PC-9 (cell line): ENCODE results near the gene IMMT.

Experiments
- CTCF ChIP-seq: fragments of 200-600 bp; sonication (generic); conservative IDR thresholded peaks from 2 replicates; pipeline ENCODE4 v1.6.1; 2017; ENCODE audit warnings: mixed run types, antibody characterized with exemption, mild to moderate bottlenecking, moderate library complexity
- EZH2 ChIP-seq: fragments of 200-600 bp; sonication (generic); IDR thresholded peaks from 2 replicates; pipeline ENCODE4 v1.8.0; 2017; ENCODE audit warnings: antibody characterized with exemption, low read depth

GRCh38 chr2:86170449-86170848 is 24.8 kb downstream of the IMMT start:
- TF ChIP-seq CTCF (no peak), EZH2 (no peak)
